Mesenchymal stem cell (in vitro differentiated cells and primary cell): Measurements from ENCODE around the gene PHF13.

Experiments
- DNase-seq: peaks from one replicate; pipeline ENCODE4 v3.0.0-alpha.2; 2013
- H2AFZ ChIP-seq: one replicate; pipeline ENCODE4 v1.6.1; 2013; ENCODE audit warnings: low read depth, mild to moderate bottlenecking, control low read depth, inconsistent platforms, low read length, moderate library complexity
- H2AK5ac ChIP-seq: 2 replicates; pipeline ENCODE4 v1.6.1; 2013; ENCODE audit warnings: low read length, moderate library complexity, mild to moderate bottlenecking, inconsistent platforms; ENCODE audit not compliant: severe bottlenecking
- H2BK120ac ChIP-seq: one replicate; pipeline ENCODE4 v1.6.1; 2013; ENCODE audit warnings: low read depth, mild to moderate bottlenecking, inconsistent platforms, low read length, moderate library complexity
- H2BK12ac ChIP-seq, 2 experiments: one replicate each; pipeline ENCODE4 v1.6.1; 2013; ENCODE audit warnings: inconsistent platforms in 2 of 2, low read length in 2 of 2, mild to moderate bottlenecking in 2 of 2, moderate library complexity in 2 of 2, control low read depth in 1 of 2
- H2BK15ac ChIP-seq: one replicate; pipeline ENCODE4 v1.6.1; 2013; ENCODE audit warnings: mild to moderate bottlenecking, low read depth, inconsistent platforms; ENCODE audit not compliant: poor library complexity, severe bottlenecking
- H2BK5ac ChIP-seq: 2 replicates; pipeline ENCODE4 v1.6.1; 2013; ENCODE audit warnings: low read depth, mild to moderate bottlenecking, low read length, control low read depth, inconsistent platforms; ENCODE audit not compliant: poor library complexity, severe bottlenecking
- H3K14ac ChIP-seq, 2 experiments: one replicate each; pipeline ENCODE4 v1.6.1; 2013; ENCODE audit warnings: inconsistent platforms in 2 of 2, low read length in 2 of 2, control low read depth in 1 of 2, mild to moderate bottlenecking in 1 of 2, moderate library complexity in 1 of 2
- H3K18ac ChIP-seq, 2 experiments: one replicate each; pipeline ENCODE4 v1.6.1; 2013; ENCODE audit warnings: inconsistent platforms in 2 of 2, low read length in 2 of 2, control low read depth in 1 of 2, low read depth in 1 of 2, mild to moderate bottlenecking in 1 of 2
- H3K23ac ChIP-seq, 2 experiments: one replicate each; pipeline ENCODE4 v1.6.1; 2013; ENCODE audit warnings: inconsistent platforms in 2 of 2, low read length in 2 of 2, mild to moderate bottlenecking in 2 of 2, moderate library complexity in 2 of 2, control low read depth in 1 of 2
- H3K27ac ChIP-seq: 2 replicates; pipeline ENCODE4 v1.5.1; 2013; ENCODE audit warnings: mild to moderate bottlenecking, moderate library complexity, low read length, control low read depth, inconsistent platforms; ENCODE audit not compliant: poor library complexity, severe bottlenecking
- H3K27me3 ChIP-seq, 2 experiments: 2 replicates each; pipeline versions ENCODE4 v1.6.1 to v1.7.0; 2013; ENCODE audit warnings: low read length in 2 of 2, mild to moderate bottlenecking in 2 of 2, moderate library complexity in 2 of 2, control low read depth in 1 of 2, inconsistent platforms in 1 of 2; ENCODE audit not compliant: control insufficient read depth in 1 of 2, insufficient read depth in 1 of 2
- H3K36me3 ChIP-seq, 2 experiments: 2 replicates each; pipeline versions ENCODE4 v1.6.1 to v1.7.0; 2013; ENCODE audit warnings: low read length in 2 of 2, control low read depth in 1 of 2, inconsistent platforms in 1 of 2, low read depth in 1 of 2, mild to moderate bottlenecking in 1 of 2; ENCODE audit not compliant: insufficient read depth in 2 of 2, control insufficient read depth in 1 of 2
- H3K4ac ChIP-seq, 2 experiments: one replicate each; pipeline ENCODE4 v1.6.1; 2013; ENCODE audit warnings: inconsistent platforms in 2 of 2, low read length in 2 of 2, mild to moderate bottlenecking in 2 of 2, moderate library complexity in 2 of 2, control low read depth in 1 of 2, low read depth in 1 of 2
- H3K4me1 ChIP-seq: 2 replicates; pipeline ENCODE4 v1.6.1; 2013; ENCODE audit warnings: low read depth, low read length, control low read depth; ENCODE audit not compliant: control insufficient read depth, insufficient read depth
- H3K4me2 ChIP-seq: 2 replicates; pipeline ENCODE4 v1.6.1; 2013; ENCODE audit warnings: low read length, mild to moderate bottlenecking, inconsistent platforms; ENCODE audit not compliant: poor library complexity, severe bottlenecking
- H3K4me3 ChIP-seq, 2 experiments: 2 replicates each; pipeline versions ENCODE4 v1.5.1 to v1.7.0; 2013; ENCODE audit warnings: low read length in 2 of 2, mild to moderate bottlenecking in 2 of 2, control low read depth in 1 of 2, low read depth in 1 of 2; ENCODE audit not compliant: insufficient read depth in 1 of 2
- H3K79me1 ChIP-seq: replicated peaks from 2 replicates; pipeline ENCODE4 v1.6.1; 2013; ENCODE audit warnings: mild to moderate bottlenecking, control low read depth, low read length, inconsistent platforms; ENCODE audit not compliant: poor library complexity, severe bottlenecking
- H3K9ac ChIP-seq: 2 replicates; pipeline ENCODE4 v1.7.0; 2013; ENCODE audit warnings: mild to moderate bottlenecking, low read length, moderate library complexity
- H3K9me3 ChIP-seq: 2 replicates; pipeline ENCODE4 v1.7.0; 2013; ENCODE audit warnings: mild to moderate bottlenecking, low read length; ENCODE audit not compliant: control insufficient read depth
- H4K8ac ChIP-seq: one replicate; pipeline ENCODE4 v1.6.1; 2013; ENCODE audit warnings: inconsistent platforms, mild to moderate bottlenecking, low read length, moderate library complexity
- H4K91ac ChIP-seq: one replicate; pipeline ENCODE4 v1.6.1; 2013; ENCODE audit warnings: mild to moderate bottlenecking, low read length, inconsistent platforms
- WGBS: methylation state at CpG from one replicate; pipeline ENCODE4 v1.1.7; 2013; ENCODE audit warnings: mixed read lengths; 5-methylcytosine and 5-hydroxymethylcytosine counted together

PHF13 gene

GRCh38 chr1:6587261-6588005 is 26.1 kb upstream of the PHF13 start:
- H3K27me3 ChIP-seq = no peaks in the 10 kb centered on the region
- no peak overlapping the region for H2AK5ac ChIP-seq
- peaks cover 45% of the 10 kb centered on the region for H3K79me1 ChIP-seq
- H3K23ac ChIP-seq = peak overlapping the region in 1 of 2 experiments; percentile 77
- H3K18ac ChIP-seq = no peak overlapping the region
- peak overlapping the region; percentile 9 for H4K91ac ChIP-seq
- H2BK120ac ChIP-seq = no peak overlapping the region
- no peak overlapping the region for H2BK12ac ChIP-seq
- peaks cover 52 to 66% of the 10 kb centered on the region in 2 experiments for H3K36me3 ChIP-seq
- H2BK15ac ChIP-seq = no peak overlapping the region
- no peak overlapping the region for H3K4me2 ChIP-seq
- H3K27ac ChIP-seq = no peak overlapping the region
- no peak overlapping the region for H3K4ac ChIP-seq
- no peak overlapping the region for H2BK5ac ChIP-seq
- H3K9ac ChIP-seq = peak overlapping the region; percentile 15
- no peak overlapping the region for H3K14ac ChIP-seq
- H3K4me3 ChIP-seq = no peak overlapping the region
- H3K4me1 ChIP-seq = peaks cover 9% of the 10 kb centered on the region
- 94% methylated on average over 13 of the region's 13 CpGs for WGBS
- H3K9me3 ChIP-seq = no peaks in the 10 kb centered on the region
- H4K8ac ChIP-seq = no peak overlapping the region
- H2AFZ ChIP-seq = no peak overlapping the region
- DNase-seq = no peak

- Histone ChIP-seq H3K79me1 (peaks cover 50% of the 10 kb centered on the region), H2BK5ac (no peak overlapping the region), H3K9ac (peak overlapping the region; percentile 62), H3K4me3 (no peak overlapping the region), H2BK12ac (no peak overlapping the region), H3K18ac (no peak overlapping the region), H2BK15ac (no peak overlapping the region), H2BK120ac (no peak overlapping the region), H3K4ac (no peak overlapping the region), H3K27ac (no peak overlapping the region), H4K8ac (no peak overlapping the region), H3K27me3 (no peaks in the 10 kb centered on the region), H3K14ac (no peak overlapping the region), H3K23ac (no peak overlapping the region), H2AFZ (no peak overlapping the region), H4K91ac (no peak overlapping the region), H2AK5ac (no peak overlapping the region), H3K4me2 (no peak overlapping the region), H3K9me3 (no peaks in the 10 kb centered on the region), H3K4me1 (peaks cover 8% of the 10 kb centered on the region), H3K36me3 (peaks cover 61 to 75% of the 10 kb centered on the region in 2 experiments)
- WGBS = 94% methylated on average over 25 of the region's 25 CpGs
- no peak for DNase-seq
Measured at GRCh38 chr1:6588128-6588892, 25.2 kb upstream of the PHF13 start.

- DNase-seq = no peak
- no peaks in the 10 kb centered on the region for H3K9me3 ChIP-seq
- H3K4me3 ChIP-seq = no peak overlapping the region
- H3K4me2 ChIP-seq = no peak overlapping the region
- peaks cover 9% of the 10 kb centered on the region for H3K4me1 ChIP-seq
- peaks cover 68 to 82% of the 10 kb centered on the region in 2 experiments for H3K36me3 ChIP-seq
- H3K4ac ChIP-seq = no peak overlapping the region
- H4K91ac ChIP-seq = no peak overlapping the region
- H3K14ac ChIP-seq = no peak overlapping the region
- no peak overlapping the region for H3K18ac ChIP-seq
- no peak overlapping the region for H2AFZ ChIP-seq
- H2BK5ac ChIP-seq = no peak overlapping the region
- H3K79me1 ChIP-seq = peaks cover 57% of the 10 kb centered on the region
- no peak overlapping the region for H3K27ac ChIP-seq
- no peak overlapping the region for H2AK5ac ChIP-seq
- no peak overlapping the region for H4K8ac ChIP-seq
- H3K9ac ChIP-seq = peak overlapping the region; percentile 62
- H2BK120ac ChIP-seq = no peak overlapping the region
- H3K27me3 ChIP-seq = no peaks in the 10 kb centered on the region
- WGBS = 85% methylated on average over 24 of the region's 24 CpGs
- H2BK15ac ChIP-seq = no peak overlapping the region
- no peak overlapping the region for H3K23ac ChIP-seq
- no peak overlapping the region for H2BK12ac ChIP-seq
Measured at GRCh38 chr1:6588893-6589520, 24.5 kb upstream of the PHF13 start.

GRCh38 chr1:6590046-6590445 is 23.5 kb upstream of the PHF13 start:
- no peak overlapping the region for H3K4ac ChIP-seq
- H3K27ac ChIP-seq = no peak overlapping the region
- no peak overlapping the region for H2AK5ac ChIP-seq
- H2BK12ac ChIP-seq = no peak overlapping the region
- WGBS = 89% methylated on average over 7 of the region's 7 CpGs
- no peak overlapping the region for H3K18ac ChIP-seq
- no peak overlapping the region for H3K14ac ChIP-seq
- no peaks in the 10 kb centered on the region for H3K27me3 ChIP-seq
- no peak for DNase-seq
- no peak overlapping the region for H3K23ac ChIP-seq
- no peak overlapping the region for H3K4me3 ChIP-seq
- H3K4me1 ChIP-seq = peaks cover 9% of the 10 kb centered on the region
- no peak overlapping the region for H2BK120ac ChIP-seq
- peaks cover 51% of the 10 kb centered on the region for H3K79me1 ChIP-seq
- no peaks in the 10 kb centered on the region for H3K9me3 ChIP-seq
- no peak overlapping the region for H3K4me2 ChIP-seq
- H2BK15ac ChIP-seq = no peak overlapping the region
- peak overlapping the region; percentile 62 for H3K9ac ChIP-seq
- no peak overlapping the region for H4K8ac ChIP-seq
- H2AFZ ChIP-seq = no peak overlapping the region
- peaks cover 77 to 91% of the 10 kb centered on the region in 2 experiments for H3K36me3 ChIP-seq
- no peak overlapping the region for H4K91ac ChIP-seq
- no peak overlapping the region for H2BK5ac ChIP-seq
